Esophagus muscularis mucosa (tissue), 4 donors: ENCODE measurements around the gene IGF2BP1.

Experiments used
- CTCF ChIP-seq, 3 experiments: fragments of 200-600 bp in 2 of 3; fragments of 450-650 bp in 1 of 3; sonication (generic) in 2 of 3; IDR thresholded peaks; one replicate each; pipeline ENCODE4 v1.5.1; 2017 to 2019; ENCODE audit warnings: antibody characterized with exemption in 3 of 3, mild to moderate bottlenecking in 2 of 3, moderate library complexity in 1 of 3
- EP300 ChIP-seq: sonication (generic); formaldehyde crosslinking; IDR thresholded peaks from one replicate; pipeline ENCODE4 v1.6.1; 2017; ENCODE audit warnings: antibody characterized with exemption
- POLR2A ChIP-seq: fragments of 450-650 bp; IDR thresholded peaks from one replicate; pipeline ENCODE4 v1.6.1; 2017; ENCODE audit warnings: antibody characterized with exemption, moderate library complexity, mild to moderate bottlenecking, low read depth
- POLR2AphosphoS5 ChIP-seq, 2 donors: sonication (generic); formaldehyde crosslinking; IDR thresholded peaks; one replicate each; pipeline ENCODE4 v1.6.1; 2017; ENCODE audit warnings: antibody characterized with exemption in 2 of 2

- TF ChIP-seq CTCF (IDR thresholded peaks at IDR 0.05) (no peak), POLR2AphosphoS5 (IDR thresholded peaks at IDR 0.05) (peak in 1 of 2 donors; percentile 1), POLR2A (no peak), EP300 (no peak)
Measured at GRCh38 chr17:48995974-48996721, 1.0 kb upstream of the IGF2BP1 start.
